Thyroid gland (tissue), 4 donors: ENCODE results near the gene TNFSF12.

Source experiments
- CTCF ChIP-seq, 6 experiments: fragments of 200-600 bp in 3 of 6; fragments of 450-650 bp in 3 of 6; sonication (generic) in 3 of 6; IDR thresholded peaks; one replicate each; pipeline ENCODE4 v1.5.1; 2016 to 2019; ENCODE audit warnings: antibody characterized with exemption in 6 of 6, mild to moderate bottlenecking in 2 of 6, inconsistent platforms in 1 of 6, moderate library complexity in 1 of 6
- POLR2A ChIP-seq, 2 donors: fragments of 450-650 bp; IDR thresholded peaks; one replicate each; pipeline ENCODE4 v1.6.1; 2017; ENCODE audit warnings: antibody characterized with exemption in 2 of 2, mild to moderate bottlenecking in 2 of 2, moderate library complexity in 1 of 2

GRCh38 chr17:7508145-7508544, 40.7 kb upstream of the TNFSF12 start:
- no peak for TF ChIP-seq CTCF (IDR thresholded peaks at IDR 0.05)
- no peak for TF ChIP-seq POLR2A (IDR thresholded peaks at IDR 0.05)
